ENCODE data around the gene NUCB2. TPM values are rescaled to one million over a fixed set of nuclear protein-coding genes. Genes with fewer than 3 reads are reported as not detected.
A peak's percentile ranks its signal among the peaks of the same experiment; 100 is the strongest.

The NUCB2 gene
- polyA plus RNA-seq, 1 experiment = 275 TPM

DNA sequence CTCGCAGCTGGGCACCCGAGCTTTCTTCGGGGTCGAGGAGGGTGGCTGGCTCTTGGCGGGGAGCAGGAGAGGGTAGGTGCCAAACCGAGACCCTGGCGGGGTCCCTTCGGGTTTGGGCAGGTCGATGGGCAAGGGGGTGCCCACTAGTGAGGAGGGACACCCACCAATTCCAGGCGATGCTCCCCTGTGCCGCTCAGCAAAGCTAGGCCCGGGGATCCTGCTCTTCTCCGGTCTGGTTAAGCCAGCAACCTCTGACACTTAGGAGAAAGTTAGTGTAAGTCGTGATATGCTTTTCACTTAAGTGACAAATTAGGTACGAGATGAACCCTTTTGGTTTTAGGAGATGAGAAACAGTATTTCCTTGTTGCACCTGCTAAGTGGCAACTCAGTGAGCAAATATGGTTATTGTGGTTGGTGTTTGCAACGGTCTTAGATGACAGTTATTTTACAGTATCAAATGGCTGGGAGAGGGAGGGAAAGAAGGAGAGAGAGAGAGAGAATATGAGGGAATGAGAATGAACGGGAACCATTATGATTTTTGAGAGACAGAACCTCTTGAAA is 565 bp downstream of the NUCB2 start:
- ChIA-PET POLR2A (interaction anchor here (0.6 to 1.6 kb wide), 4 partner anchors 37 to 200 kb away, joined by 3 to 6 read pairs (median 5); partner anchors contain the start of gene RPS13), CTCF (interaction anchor here (1.0 kb wide), 1 partner anchor 77 kb away, joined by 4 read pairs; no protein-coding TSS in a partner anchor)
- peak overlapping the region; percentile 65 for H3K27ac ChIP-seq (ENCODE audit: low read depth, low read length)
- no peaks in the 10 kb centered on the region; the same call in 1 of the 2 replicates for H3K9me3 ChIP-seq (ENCODE audit: control insufficient read depth, insufficient read depth, low read length)
- TF ChIP-seq, protein P1, sequence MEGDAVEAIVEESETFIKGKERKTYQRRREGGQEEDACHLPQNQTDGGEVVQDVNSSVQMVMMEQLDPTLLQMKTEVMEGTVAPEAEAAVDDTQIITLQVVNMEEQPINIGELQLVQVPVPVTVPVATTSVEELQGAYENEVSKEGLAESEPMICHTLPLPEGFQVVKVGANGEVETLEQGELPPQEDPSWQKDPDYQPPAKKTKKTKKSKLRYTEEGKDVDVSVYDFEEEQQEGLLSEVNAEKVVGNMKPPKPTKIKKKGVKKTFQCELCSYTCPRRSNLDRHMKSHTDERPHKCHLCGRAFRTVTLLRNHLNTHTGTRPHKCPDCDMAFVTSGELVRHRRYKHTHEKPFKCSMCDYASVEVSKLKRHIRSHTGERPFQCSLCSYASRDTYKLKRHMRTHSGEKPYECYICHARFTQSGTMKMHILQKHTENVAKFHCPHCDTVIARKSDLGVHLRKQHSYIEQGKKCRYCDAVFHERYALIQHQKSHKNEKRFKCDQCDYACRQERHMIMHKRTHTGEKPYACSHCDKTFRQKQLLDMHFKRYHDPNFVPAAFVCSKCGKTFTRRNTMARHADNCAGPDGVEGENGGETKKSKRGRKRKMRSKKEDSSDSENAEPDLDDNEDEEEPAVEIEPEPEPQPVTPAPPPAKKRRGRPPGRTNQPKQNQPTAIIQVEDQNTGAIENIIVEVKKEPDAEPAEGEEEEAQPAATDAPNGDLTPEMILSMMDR (IDR thresholded peaks at IDR 0.05; ENCODE audit: low read depth, low read length) = no peak
- no peak for DNase-seq (ENCODE audit: low read depth, low spot score)
- no peaks in the 10 kb centered on the region for H3K27me3 ChIP-seq (ENCODE audit: control insufficient read depth, insufficient read depth, low read length)
- peak overlapping the region; percentile 90 for H3K4me3 ChIP-seq (ENCODE audit: low read depth, low read length)

DNA sequence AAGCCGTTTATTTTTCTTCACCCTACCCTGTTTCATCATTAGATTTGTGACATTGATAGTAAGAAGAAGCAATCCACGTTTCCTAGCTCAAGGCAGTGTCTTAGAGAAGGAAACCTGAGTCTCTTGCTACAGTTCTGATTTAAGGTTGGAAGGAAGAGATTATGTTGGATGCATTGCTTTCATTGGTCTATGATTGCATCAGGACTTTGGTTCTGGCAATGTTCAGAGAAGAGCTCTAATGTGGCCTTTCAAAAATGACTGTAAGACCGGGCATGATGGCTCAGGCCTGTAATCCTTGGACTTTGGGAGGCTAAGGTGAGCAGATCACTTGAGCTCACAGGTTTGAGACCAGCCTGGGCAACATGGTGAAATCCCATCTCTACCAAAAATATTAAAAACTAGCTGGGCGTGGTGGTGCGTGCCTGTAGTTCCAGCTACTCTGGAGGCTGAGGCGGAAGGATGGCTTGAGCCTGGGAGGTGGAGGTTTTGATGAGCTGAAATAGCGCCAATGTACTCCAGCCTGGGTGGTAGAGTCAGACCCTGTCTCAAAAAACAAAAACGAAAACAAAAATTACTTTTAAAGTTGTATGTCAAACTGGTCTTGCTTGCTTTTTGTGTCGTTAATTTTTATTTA is 4.1 kb downstream of the NUCB2 start:
- no peak for DNase-seq (ENCODE audit: low read depth, low spot score)
- CTCF ChIA-PET = interaction anchor here (0.6 to 1.9 kb wide), 3 partner anchors 26 to 74 kb away, joined by 3 to 6 read pairs (median 3); no protein-coding TSS in a partner anchor
- TF ChIP-seq, protein P1 (IDR thresholded peaks at IDR 0.05; ENCODE audit: low read depth, low read length) = no peak
- Histone ChIP-seq H3K9me3 (ENCODE audit: control insufficient read depth, insufficient read depth, low read length) (no peaks in the 10 kb centered on the region; the same call in 1 of the 2 replicates), H3K27ac (ENCODE audit: low read depth, low read length) (no peak overlapping the region), H3K4me3 (ENCODE audit: low read depth, low read length) (no peak overlapping the region), H3K27me3 (ENCODE audit: control insufficient read depth, insufficient read depth, low read length) (no peaks in the 10 kb centered on the region)
- POLR2A ChIA-PET = no interaction called here

GRCh38 chr11:17286332-17286731 is 9.8 kb downstream of the NUCB2 start:
- Histone ChIP-seq H3K27me3 (ENCODE audit: control insufficient read depth, insufficient read depth, low read length) (no peaks in the 10 kb centered on the region), H3K27ac (ENCODE audit: low read depth, low read length) (no peak overlapping the region), H3K9me3 (ENCODE audit: control insufficient read depth, insufficient read depth, low read length) (no peaks in the 10 kb centered on the region), H3K4me3 (ENCODE audit: low read depth, low read length) (no peak overlapping the region)
- CTCF ChIA-PET = no interaction called here
- no peak for DNase-seq (ENCODE audit: low read depth, low spot score)
- POLR2A ChIA-PET = no interaction called here
- TF ChIP-seq, protein P1 (IDR thresholded peaks at IDR 0.05; ENCODE audit: low read depth, low read length) = no peak

GRCh38 chr11:17287058-17287457 is 10.5 kb downstream of the NUCB2 start:
- Histone ChIP-seq H3K27me3 (ENCODE audit: control insufficient read depth, insufficient read depth, low read length) (no peaks in the 10 kb centered on the region), H3K27ac (ENCODE audit: low read depth, low read length) (no peak overlapping the region), H3K4me3 (ENCODE audit: low read depth, low read length) (no peak overlapping the region), H3K9me3 (ENCODE audit: control insufficient read depth, insufficient read depth, low read length) (no peaks in the 10 kb centered on the region)
- ChIA-PET CTCF (no interaction called here), POLR2A (no interaction called here)
- TF ChIP-seq, protein P1 (IDR thresholded peaks at IDR 0.05; ENCODE audit: low read depth, low read length) = no peak
- DNase-seq (ENCODE audit: low read depth, low spot score) = no peak

DNA sequence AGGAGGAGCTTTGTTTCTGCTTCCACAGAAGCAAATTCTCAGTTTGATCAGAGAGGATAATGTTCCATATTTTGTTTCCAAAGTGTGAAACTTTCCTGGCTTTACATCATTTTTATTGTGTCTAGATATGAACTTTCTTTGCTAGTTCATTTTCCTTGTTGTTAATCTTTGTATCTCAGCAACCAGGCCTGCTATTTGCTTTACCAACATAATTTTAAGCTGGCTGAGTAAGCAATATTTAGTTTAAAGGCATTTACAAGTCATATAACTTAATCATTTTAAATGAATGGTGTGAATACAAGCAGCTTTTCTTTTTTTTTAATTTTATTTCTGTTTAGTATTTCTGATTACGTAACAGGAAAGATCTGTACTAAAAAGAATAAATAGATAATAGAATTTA is 15.2 kb downstream of the NUCB2 start:
- TF ChIP-seq, protein P1 (IDR thresholded peaks at IDR 0.05; ENCODE audit: low read depth, low read length) = no peak
- H3K4me3 ChIP-seq (ENCODE audit: low read depth, low read length) = no peak overlapping the region
- POLR2A ChIA-PET = no interaction called here
- no peak overlapping the region for H3K27ac ChIP-seq (ENCODE audit: low read depth, low read length)
- H3K27me3 ChIP-seq (ENCODE audit: control insufficient read depth, insufficient read depth, low read length) = no peaks in the 10 kb centered on the region
- CTCF ChIA-PET = interaction anchor here (0.6 to 1.2 kb wide), 2 partner anchors 11 to 62 kb away, joined by 3 read pairs; no protein-coding TSS in a partner anchor
- no peaks in the 10 kb centered on the region for H3K9me3 ChIP-seq (ENCODE audit: control insufficient read depth, insufficient read depth, low read length)
- no peak for DNase-seq (ENCODE audit: low read depth, low spot score)

Data from AG04450 (cell line).